H1 (cell line): ENCODE measurements around the gene GPC4. TPM values are rescaled to one million over a fixed set of nuclear protein-coding genes. Genes with fewer than 3 reads are reported as not detected.

Experiments
- CTCF ChIA-PET: fragments of 300-600 bp; sonication (Branson Sonifier 250); formaldehyde crosslinking; loops from one replicate; lab custom pipeline; 2021; ENCODE audit not compliant: partially characterized antibody; lab: Charles Lee
- POLR2A ChIA-PET: fragments of 300-600 bp; sonication (Branson Sonifier 250); formaldehyde crosslinking; loops from one replicate; lab custom pipeline; 2021; ENCODE audit warnings: inconsistent platforms; ENCODE audit not compliant: partially characterized antibody; lab: Charles Lee
- DNase-seq, 2 experiments: peaks; one replicate each; pipeline versions ENCODE4 v3.0.0 to v3.0.0-alpha.2; 2010 to 2022; ENCODE audit warnings: low spot score in 2 of 2, low read depth in 1 of 2, mixed read lengths in 1 of 2
- FAIRE-seq: peaks from 2 replicates; lab custom pipeline; 2011; peaks lifted over from hg19 to GRCh38; lab: Jason Lieb, UNC
- H2AFZ ChIP-seq: 2 replicates; pipeline ENCODE4 v1.8.1; 2012; ENCODE audit warnings: low read length, inconsistent platforms
- H2AK5ac ChIP-seq: 2 replicates; pipeline ENCODE4 v1.6.1; 2013; ENCODE audit warnings: low read depth, low read length
- H2BK120ac ChIP-seq: replicated peaks from 2 replicates; pipeline ENCODE3; 2013; ENCODE audit warnings: low read depth, low read length, inconsistent platforms
- H2BK12ac ChIP-seq: 2 replicates; pipeline ENCODE4 v1.6.1; 2013; ENCODE audit warnings: low read depth, low read length
- H2BK15ac ChIP-seq: 2 replicates; pipeline ENCODE4 v1.6.1; 2013; ENCODE audit warnings: low read length
- H2BK20ac ChIP-seq: 2 replicates; pipeline ENCODE4 v1.6.1; 2013; ENCODE audit warnings: low read length
- H2BK5ac ChIP-seq: 2 replicates; pipeline ENCODE4 v1.6.1; 2013; ENCODE audit warnings: low read depth, low read length
- H3K14ac ChIP-seq: 2 replicates; pipeline ENCODE4 v1.6.1; 2013; ENCODE audit warnings: inconsistent platforms; ENCODE audit not compliant: insufficient read length
- H3K18ac ChIP-seq: 2 replicates; pipeline ENCODE4 v1.6.1; 2013; ENCODE audit warnings: low read length; ENCODE audit errors: extremely low read depth
- H3K23ac ChIP-seq: 2 replicates; pipeline ENCODE4 v1.6.1; 2013; ENCODE audit warnings: inconsistent platforms; ENCODE audit not compliant: insufficient read length
- H3K23me2 ChIP-seq: 2 replicates; pipeline ENCODE4 v1.6.1; 2013; ENCODE audit warnings: low read depth, low read length
- H3K27ac ChIP-seq: 2 replicates; pipeline ENCODE4 v1.6.1; 2011; ENCODE audit warnings: low read depth, low read length, inconsistent platforms
- H3K27me3 ChIP-seq, 4 experiments: replicated peaks in 1 of 4; 1 replicate in 1 of 4; 2 replicates in 3 of 4; pipeline versions ENCODE4 v1.6.1 to v1.8.1; 2011 to 2013; ENCODE audit warnings: low read length in 3 of 4, mild to moderate bottlenecking in 3 of 4, inconsistent platforms in 2 of 4, mixed read lengths in 2 of 4, moderate library complexity in 1 of 4; ENCODE audit not compliant: control insufficient read depth in 3 of 4, insufficient read depth in 3 of 4; ENCODE audit errors: extremely low read depth in 1 of 4
- H3K36me3 ChIP-seq, 4 experiments: 2 replicates each; pipeline versions ENCODE4 v1.6.1 to v1.8.1; 2011 to 2013; ENCODE audit warnings: mild to moderate bottlenecking in 4 of 4, low read length in 3 of 4, moderate library complexity in 2 of 4, control low read depth in 1 of 4, inconsistent platforms in 1 of 4; ENCODE audit not compliant: insufficient read depth in 4 of 4, control insufficient read depth in 2 of 4
- H3K4ac ChIP-seq: replicated peaks from 2 replicates; pipeline ENCODE3; 2013; ENCODE audit warnings: low read length, low read depth, mixed read lengths, inconsistent platforms; ENCODE audit not compliant: insufficient read length
- H3K4me1 ChIP-seq, 4 experiments: replicated peaks in 1 of 4; 1 replicate in 1 of 4; 2 replicates in 3 of 4; pipeline versions ENCODE4 v1.6.1 to v1.8.1; 2011 to 2013; ENCODE audit warnings: low read length in 3 of 4, inconsistent platforms in 2 of 4, mixed read lengths in 1 of 4; ENCODE audit not compliant: insufficient read depth in 4 of 4, control insufficient read depth in 3 of 4
- H3K4me2 ChIP-seq, 2 experiments: 2 replicates each; pipeline versions ENCODE4 v1.6.1 to v1.8.1; 2011 to 2013; ENCODE audit warnings: low read depth in 2 of 2, low read length in 2 of 2, control low read depth in 1 of 2, inconsistent platforms in 1 of 2, mild to moderate bottlenecking in 1 of 2; ENCODE audit not compliant: insufficient read depth in 1 of 2
- H3K4me3 ChIP-seq, 4 experiments: fragments of 200-600, 300-600 bp in 1 of 4; sonication (generic), shearing (Covaris generic), sonication (Bioruptor Twin) in 1 of 4; 2 replicates each; pipeline versions ENCODE4 v1.5.1 to v1.8.1; 2011 to 2016; ENCODE audit warnings: low read length in 4 of 4, low read depth in 3 of 4, control low read depth in 2 of 4, inconsistent platforms in 2 of 4, mild to moderate bottlenecking in 2 of 4, mixed read lengths in 1 of 4, moderate library complexity in 1 of 4; ENCODE audit not compliant: insufficient read depth in 2 of 4; ENCODE audit errors: extremely low read depth in 1 of 4
- H3K56ac ChIP-seq: replicated peaks from 2 replicates; pipeline ENCODE3; 2013; ENCODE audit warnings: low read depth, mild to moderate bottlenecking, mixed read lengths, low read length, inconsistent platforms; ENCODE audit not compliant: insufficient read length
- H3K79me1 ChIP-seq: 2 replicates; pipeline ENCODE4 v1.6.1; 2013; ENCODE audit warnings: low read depth, low read length, control low read depth
- H3K79me2 ChIP-seq, 2 experiments: 2 replicates each; pipeline versions ENCODE4 v1.6.1 to v1.8.1; 2012 to 2013; ENCODE audit warnings: low read length in 2 of 2, mild to moderate bottlenecking in 2 of 2, inconsistent platforms in 1 of 2; ENCODE audit not compliant: insufficient read depth in 2 of 2, control insufficient read depth in 1 of 2
- H3K9ac ChIP-seq, 4 experiments: replicated peaks in 1 of 4; 1 replicate in 1 of 4; 2 replicates in 3 of 4; pipeline versions ENCODE4 v1.6.1 to v1.8.1; 2011 to 2013; ENCODE audit warnings: low read depth in 3 of 4, low read length in 3 of 4, control low read depth in 2 of 4, mild to moderate bottlenecking in 2 of 4, moderate library complexity in 2 of 4, inconsistent platforms in 1 of 4; ENCODE audit errors: extremely low read depth in 1 of 4
- H3K9me3 ChIP-seq, 2 experiments: 2 replicates each; pipeline versions ENCODE4 v1.6.1 to v1.8.1; 2012 to 2013; ENCODE audit warnings: mild to moderate bottlenecking in 2 of 2, moderate library complexity in 2 of 2, control low read depth in 1 of 2, inconsistent platforms in 1 of 2, low read depth in 1 of 2, low read length in 1 of 2, mixed read lengths in 1 of 2; ENCODE audit not compliant: insufficient read depth in 2 of 2
- H4K20me1 ChIP-seq, 2 experiments: replicated peaks in 1 of 2; 2 replicates each; pipeline versions ENCODE3 to v1.8.1; 2011 to 2013; ENCODE audit warnings: inconsistent platforms in 2 of 2, low read length in 2 of 2, mild to moderate bottlenecking in 1 of 2; ENCODE audit not compliant: insufficient read depth in 2 of 2, control insufficient read depth in 1 of 2
- H4K5ac ChIP-seq: 2 replicates; pipeline ENCODE4 v1.6.1; 2013; ENCODE audit warnings: low read length, low read depth, mixed read lengths, inconsistent platforms; ENCODE audit not compliant: insufficient read length
- H4K8ac ChIP-seq: 2 replicates; pipeline ENCODE4 v1.8.0; 2013; ENCODE audit warnings: mild to moderate bottlenecking, moderate library complexity, low read length, inconsistent platforms; ENCODE audit not compliant: insufficient read depth; ENCODE audit errors: extremely low read depth
- H4K91ac ChIP-seq: replicated peaks from 2 replicates; pipeline ENCODE3; 2013; ENCODE audit warnings: low read length, mixed read lengths, inconsistent platforms; ENCODE audit not compliant: insufficient read length
- EZH2 ChIP-seq: fragments of 200-600 bp; sonication (generic); IDR thresholded peaks from 2 replicates; pipeline ENCODE4 v1.7.1; 2012; ENCODE audit warnings: low read depth, mild to moderate bottlenecking, moderate library complexity, low read length, inconsistent platforms; ENCODE audit not compliant: severe bottlenecking
- HDAC2 ChIP-seq, 2 experiments: fragments of 300-600 bp in 1 of 2; sonication (generic) in 1 of 2; IDR thresholded peaks; 2 replicates each; pipeline ENCODE4 v1.6.1; 2011 to 2012; ENCODE audit warnings: low read depth in 2 of 2, low read length in 2 of 2, mild to moderate bottlenecking in 2 of 2, moderate library complexity in 2 of 2, borderline replicate concordance in 1 of 2, inconsistent platforms in 1 of 2
- NANOG ChIP-seq: IDR thresholded peaks from 2 replicates; pipeline ENCODE4 v1.6.1; 2011; ENCODE audit warnings: low read length, low read depth, mild to moderate bottlenecking, inconsistent platforms; ENCODE audit not compliant: insufficient read depth, poor library complexity, severe bottlenecking
- SIN3A ChIP-seq, 2 experiments: IDR thresholded peaks in 1 of 2; conservative IDR thresholded peaks in 1 of 2; 2 replicates each; pipeline ENCODE4 v1.6.1; 2011 to 2012; ENCODE audit warnings: low read length in 2 of 2, improper control_type of control experiment in 1 of 2, low read depth in 1 of 2, mild to moderate bottlenecking in 1 of 2
- TAF1 ChIP-seq: IDR thresholded peaks from 2 replicates; pipeline ENCODE4 v1.6.1; 2011; ENCODE audit warnings: mild to moderate bottlenecking, low read depth, low read length
- WGBS, 2 experiments: shearing (Covaris generic) in 1 of 2; methylation state at CpG; one replicate each; pipeline versions ENCODE4 v1.1.6 to v1.1.7; 2013 to 2015; ENCODE audit warnings: low lambda C conversion rate in 2 of 2, mixed read lengths in 2 of 2, inconsistent platforms in 1 of 2, low coverage in 1 of 2, missing lambda C conversion rate in 1 of 2; ENCODE audit not compliant: insufficient replicate concordance in 2 of 2, insufficient coverage in 1 of 2, insufficient read length in 1 of 2; ENCODE audit errors: extremely low coverage in 1 of 2, missing lambda C conversion rate in 1 of 2; 5-methylcytosine and 5-hydroxymethylcytosine counted together
- polyA plus RNA-seq, 7 experiments: library from polyadenylated mRNA; depleted of rRNA in 3 of 7; stranded (reverse) in 5 of 7; unstranded in 2 of 7; fragments of >200 nt in 5 of 7; fragments of 200-250 nt in 2 of 7; gene quantifications; 1 replicate in 5 of 7; 2 replicates in 1 of 7; 4 replicates in 1 of 7; pipeline versions ENCODE4 v1.2.1 to v1.2.3, GENCODE V29; 2011 to 2013; ENCODE audit warnings: missing spikeins in 2 of 7, mixed read lengths in 2 of 7
- total RNA-seq: library from RNA; stranded (reverse); fragmentation: NEBNext Ultra II Directional; extraction: Animal tissue kit (Norgen Biotek cat#: 25700); gene quantifications from 2 replicates; pipeline ENCODE4 v1.2.1, GENCODE V29; 2021

The GPC4 gene
- total and polyA plus RNA-seq, 2 of the 8 experiments (the other 6 are each of a cell fraction or from before 2014, with no cell fraction given), result 46.8 to 230 TPM

- H4K5ac ChIP-seq, result no peak overlapping the region
- no peak overlapping the region for H2AFZ ChIP-seq
- no peak overlapping the region for H2BK120ac ChIP-seq
- H3K56ac ChIP-seq, result no peak overlapping the region
- ChIA-PET CTCF (no interaction called here), POLR2A (no interaction called here)
- no peak overlapping the region for H2BK15ac ChIP-seq
- H2BK20ac ChIP-seq, result no peak overlapping the region
- peak overlapping the region; percentile 37 to 59; a peak in 2 of 4 replicates for H3K4me2 ChIP-seq
- no peaks in the 10 kb centered on the region for H3K79me1 ChIP-seq
- H3K18ac ChIP-seq, result no peak overlapping the region
- H2BK12ac ChIP-seq, result no peak overlapping the region
- H3K14ac ChIP-seq, result no peak overlapping the region
- no peaks in the 10 kb centered on the region for H4K20me1 ChIP-seq
- no peak overlapping the region for H2BK5ac ChIP-seq
- H2AK5ac ChIP-seq, result no peak overlapping the region
- FAIRE-seq (peak; percentile 98), DNase-seq (no peak)
- peaks cover 5 to 18% (median 10%) of the 10 kb centered on the region in 4 experiments; a peak in 6 of 7 replicates for H3K4me1 ChIP-seq
- H3K9me3 ChIP-seq, result no peaks in the 10 kb centered on the region
- H3K9ac ChIP-seq, result no peak overlapping the region
- H3K4ac ChIP-seq, result no peak overlapping the region
- H4K8ac ChIP-seq, result no peak overlapping the region
- H3K27ac ChIP-seq, result no peak overlapping the region
- H3K36me3 ChIP-seq, result peaks cover 6 to 52% (median 37%) of the 10 kb centered on the region in 4 experiments
- WGBS, 2 experiments, result 32% methylated on average over 3 of the region's 3 CpGs; no CpG with 5 or more reads in 1 of the 2 experiments
- H3K23ac ChIP-seq, result no peak overlapping the region
- peak overlapping the region in 1 of 4 experiments; percentile 40; a peak in 1 of 8 replicates for H3K4me3 ChIP-seq
- H3K27me3 ChIP-seq, result no peaks in the 10 kb centered on the region
- TF ChIP-seq TAF1 (no peak), SIN3A (conservative IDR thresholded peaks at IDR 0.05 in 1 of 2, IDR thresholded peaks at IDR 0.05 in 1 of 2; ENCODE audit: low read depth in 1 of 2, low read length in 2 of 2) (0 out of 4 replicates have a peak, but pooled peaks of 1 of the 2 experiments have one; percentile 31), EZH2 (no peak), NANOG (peak; percentile 67), HDAC2 (IDR thresholded peaks at IDR 0.05; ENCODE audit: borderline replicate concordance in 1 of 2, low read depth in 2 of 2, low read length in 2 of 2) (0 out of 4 replicates have a peak, but pooled peaks of 1 of the 2 experiments have one; percentile 34)
- H3K79me2 ChIP-seq, result peaks cover 0 to 21% of the 10 kb centered on the region in 2 experiments; a peak in 1 of 4 replicates
- no peaks in the 10 kb centered on the region for H3K23me2 ChIP-seq
- H4K91ac ChIP-seq, result no peak overlapping the region
Observed at GRCh38 chrX:133307094-133307493, 108.2 kb downstream of the GPC4 start.
